ENCODE data around the gene LPP.

LPP gene

DNA sequence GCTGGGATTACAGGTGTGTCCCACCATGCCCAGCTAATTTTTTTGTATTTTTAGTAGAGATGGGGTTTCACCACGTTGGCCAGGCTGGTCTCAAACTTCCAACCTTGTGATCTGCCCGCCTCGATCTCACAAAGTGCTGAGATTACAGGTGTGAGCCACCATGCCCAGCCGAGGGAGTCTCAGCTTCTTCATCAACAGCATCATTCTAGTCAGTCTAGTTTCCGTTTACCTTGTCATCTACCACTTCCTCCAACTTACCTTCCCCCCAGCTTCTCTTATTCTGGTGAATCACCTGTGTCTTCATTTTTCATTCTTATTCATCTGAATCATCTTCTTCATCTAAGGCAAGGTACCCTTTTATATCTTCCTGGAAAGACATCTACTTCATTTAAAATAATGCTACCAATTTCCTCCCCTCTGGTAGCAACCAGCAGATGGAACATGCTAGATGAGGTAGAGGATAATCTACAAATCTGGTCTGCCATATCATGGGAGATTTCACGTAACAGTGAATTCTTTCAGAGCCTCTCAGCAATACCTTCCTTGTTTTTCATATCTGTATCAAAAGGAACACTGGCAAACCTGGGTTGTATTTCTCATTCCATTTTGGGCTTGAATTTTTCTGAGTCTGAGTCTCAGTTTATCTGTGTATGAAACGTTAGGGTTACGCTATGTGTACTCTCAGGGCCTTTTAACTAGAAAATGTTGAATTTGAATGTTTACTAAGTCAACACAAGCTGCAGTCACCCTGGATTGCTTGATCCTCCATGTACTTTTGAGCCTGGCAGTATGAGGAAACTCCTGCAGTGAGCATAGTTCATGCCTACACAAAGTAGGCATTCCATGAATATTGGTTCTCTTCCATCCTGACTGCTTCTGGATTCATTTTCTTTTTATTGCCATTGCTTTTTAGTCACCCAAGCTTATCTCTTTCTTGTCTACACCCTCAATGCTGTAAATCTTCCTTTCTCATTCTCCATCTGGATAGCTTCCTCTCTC is 16.8 kb downstream of the LPP start:
- DNase-seq, result no peak

DNA sequence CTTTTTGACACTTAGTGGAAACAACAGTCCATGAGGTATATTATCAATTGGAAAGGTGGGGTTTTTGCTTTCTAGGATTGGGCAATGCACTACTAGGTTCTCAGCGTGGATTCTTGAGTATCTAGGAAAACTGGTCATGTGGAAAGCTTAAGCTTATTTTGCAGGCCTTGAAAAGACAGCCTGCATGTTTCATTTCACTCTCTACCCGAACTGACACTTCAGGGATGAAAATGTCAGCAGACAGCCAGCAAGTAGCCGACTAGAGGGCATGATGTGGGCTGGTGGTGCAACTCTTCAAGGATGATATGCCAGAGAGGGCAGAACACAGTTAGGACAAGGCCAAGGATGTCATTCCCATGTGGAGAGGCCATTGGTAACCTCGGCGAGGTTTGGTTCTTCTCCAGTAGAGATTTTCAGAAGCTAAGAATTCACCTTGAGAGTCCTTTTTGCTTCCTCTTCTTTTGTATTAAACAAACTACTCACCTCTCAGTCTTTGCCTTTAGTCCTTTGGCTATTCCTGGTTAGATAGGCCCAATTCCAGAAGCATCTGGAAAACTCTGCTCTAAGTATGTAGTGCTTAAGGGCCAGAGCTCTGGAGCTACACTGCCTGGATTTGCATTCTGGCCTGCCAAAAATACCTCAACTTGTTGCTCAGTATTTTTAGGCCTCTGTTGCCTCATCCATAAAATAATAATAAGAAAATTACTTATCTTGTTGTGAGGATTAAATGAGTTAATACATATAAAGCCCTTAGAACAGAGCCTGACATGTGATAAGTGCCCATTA is 17.9 kb downstream of the LPP start:
- DNase-seq, result no peak

- DNase-seq, result no peak
Measured at GRCh38 chr3:188174317-188175044, 20.5 kb downstream of the LPP start.

DNA sequence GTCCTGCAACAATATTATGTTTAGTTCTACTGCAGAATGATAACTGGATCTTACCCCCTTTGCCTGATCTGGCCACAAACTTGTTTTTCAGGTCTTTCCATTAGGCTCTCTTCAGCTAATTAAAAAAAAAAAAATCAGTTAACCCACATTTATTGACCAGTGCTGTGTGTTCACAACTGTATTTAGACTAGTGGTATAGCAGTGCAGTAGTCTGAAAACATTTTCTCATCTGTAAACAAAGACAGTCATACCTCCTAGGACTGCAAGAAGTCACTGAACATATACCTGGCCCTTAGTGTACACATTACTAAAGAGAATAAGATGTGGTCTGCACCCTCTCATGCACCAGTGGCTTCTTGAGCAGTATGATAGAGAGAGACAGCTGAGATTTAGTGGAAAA is 22.5 kb downstream of the LPP start:
- no peak for DNase-seq

GRCh38 chr3:188176884-188177283 is 22.9 kb downstream of the LPP start:
- no peak for DNase-seq

DNA sequence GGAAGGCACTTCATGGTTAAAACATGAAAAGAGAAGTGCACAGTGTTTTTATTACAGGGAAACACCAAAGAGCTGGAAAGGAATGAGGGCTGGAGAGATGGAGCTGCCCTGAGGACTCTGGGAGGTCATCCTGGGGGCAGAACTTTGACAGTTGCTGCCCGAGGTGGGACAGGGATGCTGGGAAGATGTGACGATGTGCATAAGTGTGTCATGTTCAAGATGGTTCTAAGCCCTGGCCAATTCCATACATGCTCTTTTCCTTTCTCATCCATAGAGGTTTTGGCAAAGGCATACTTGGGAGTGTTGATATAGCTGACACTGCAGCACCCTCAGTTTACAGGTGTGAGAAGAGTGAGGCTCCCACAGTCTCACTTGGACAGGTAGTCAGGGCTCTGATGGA is 23.8 kb downstream of the LPP start:
- no peak for DNase-seq

GRCh38 chr3:188178293-188178936 is 24.5 kb downstream of the LPP start:
- no peak for DNase-seq

DNA sequence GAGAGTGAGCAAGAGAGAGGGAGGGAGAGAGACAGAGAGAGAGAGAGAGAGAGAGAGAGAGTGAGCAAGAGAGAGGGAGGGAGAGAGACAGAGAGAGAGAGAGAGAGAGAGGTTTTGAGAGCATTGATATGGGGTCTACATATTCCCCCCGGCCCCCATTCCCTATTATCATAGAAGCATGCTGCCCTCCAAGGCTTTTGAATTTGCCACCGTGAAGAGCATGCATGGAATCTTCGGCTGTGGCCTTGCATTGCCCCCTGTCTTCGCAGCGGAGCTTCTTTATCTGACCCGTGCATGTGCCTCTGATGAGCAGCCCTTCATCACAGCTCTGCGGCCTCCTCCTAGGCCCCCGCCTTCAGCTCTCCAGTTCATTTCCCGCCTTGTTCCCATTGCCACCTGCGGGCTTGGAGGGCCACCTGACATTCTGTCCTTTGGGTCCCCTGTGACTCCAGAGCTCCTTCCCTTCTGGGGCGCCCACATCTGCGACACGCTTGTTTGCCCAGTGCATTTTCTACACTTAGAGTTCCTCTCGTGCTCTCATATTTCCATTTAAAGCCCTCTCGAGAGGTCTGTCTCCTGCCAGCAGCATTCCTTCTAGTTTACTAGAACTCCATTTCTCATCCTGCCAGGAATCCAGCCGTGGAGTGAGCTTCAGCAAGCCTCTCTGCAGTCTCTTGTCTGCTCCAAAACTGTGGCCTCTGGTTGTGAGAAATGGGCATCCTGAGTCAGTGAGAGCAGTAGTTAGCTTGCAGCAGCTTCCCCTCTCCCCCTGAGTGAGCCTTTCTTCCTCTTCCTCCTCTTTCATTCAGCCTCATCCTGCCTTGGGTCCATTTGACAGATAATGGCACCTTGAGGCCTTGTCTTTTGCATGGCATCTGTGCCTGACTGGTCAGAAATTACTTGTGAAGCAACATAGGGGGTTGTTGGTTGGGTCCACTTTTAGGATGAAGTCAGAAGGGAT is 25.3 kb downstream of the LPP start:
- no peak for DNase-seq

DNA sequence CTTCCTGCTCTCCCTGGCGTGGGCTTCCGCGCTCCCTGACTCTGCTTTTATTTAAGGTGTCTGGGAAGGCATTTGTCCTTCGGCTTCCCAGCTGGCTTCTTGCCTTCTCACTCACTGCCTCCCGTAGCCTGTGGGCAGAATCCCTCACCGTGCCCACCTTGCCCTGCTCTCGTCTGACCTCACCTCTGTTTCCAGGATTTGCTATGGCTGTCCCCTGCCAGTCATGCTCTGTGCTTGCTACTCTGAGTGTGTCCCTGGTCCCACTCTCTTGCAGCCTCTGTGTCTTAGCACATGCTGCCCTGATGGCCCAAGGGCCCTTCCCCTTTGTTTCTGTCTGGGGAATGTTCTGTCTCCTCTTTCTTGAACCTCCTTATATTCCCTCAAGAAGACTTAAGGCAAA is 26.2 kb downstream of the LPP start:
- DNase-seq, result no peak

GRCh38 chr3:188183452-188183851 is 29.5 kb downstream of the LPP start:
- DNase-seq, result no peak

DNA sequence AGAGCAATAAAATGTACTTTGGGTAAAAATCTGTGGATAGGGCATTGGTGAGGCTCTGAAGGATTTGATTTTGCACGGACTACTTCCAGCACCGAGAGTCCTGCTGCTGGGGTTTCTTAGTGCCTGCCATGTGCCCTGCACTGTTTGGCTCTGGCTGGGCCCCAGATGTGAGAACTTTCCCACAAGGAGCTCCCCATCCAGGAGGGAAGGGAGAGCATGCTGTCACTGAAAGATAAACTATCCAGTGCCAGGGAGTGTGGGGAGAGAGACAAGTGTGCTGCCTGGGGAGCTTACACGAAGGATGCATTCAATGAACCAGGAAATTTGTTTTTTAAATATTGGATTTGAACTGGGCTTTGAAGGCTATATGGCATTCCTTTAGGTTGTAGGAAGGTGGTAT is 30.2 kb downstream of the LPP start:
- DNase-seq, result no peak

GRCh38 chr3:188184649-188185048 is 30.7 kb downstream of the LPP start:
- no peak for DNase-seq

DNA sequence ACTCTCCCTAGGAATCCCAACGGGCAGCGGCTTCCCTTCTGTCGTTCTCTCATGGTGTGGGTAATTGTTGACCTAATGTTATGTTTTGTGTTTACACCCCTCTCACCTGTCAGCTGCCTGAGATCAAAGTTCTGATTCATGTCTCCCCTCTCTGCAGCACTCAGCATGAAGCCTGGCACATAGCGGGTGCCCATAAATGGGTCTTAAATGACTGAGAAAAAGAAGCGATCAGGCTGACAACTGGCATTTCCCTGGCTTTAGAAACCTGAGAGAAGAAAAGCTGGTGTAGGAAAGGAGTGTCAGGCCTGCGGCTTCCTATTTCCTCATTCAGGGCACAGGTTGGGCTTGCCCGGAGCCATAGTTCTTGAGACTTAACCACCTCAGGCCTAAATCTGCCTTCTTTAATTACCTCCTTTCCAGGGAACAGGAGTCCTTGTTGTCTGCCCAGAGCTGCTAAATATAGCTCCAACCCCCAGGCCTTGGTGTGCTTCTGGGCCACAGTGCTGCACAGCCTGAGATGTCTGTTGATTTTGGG is 31.8 kb downstream of the LPP start:
- DNase-seq, result peak; percentile 73

DNA sequence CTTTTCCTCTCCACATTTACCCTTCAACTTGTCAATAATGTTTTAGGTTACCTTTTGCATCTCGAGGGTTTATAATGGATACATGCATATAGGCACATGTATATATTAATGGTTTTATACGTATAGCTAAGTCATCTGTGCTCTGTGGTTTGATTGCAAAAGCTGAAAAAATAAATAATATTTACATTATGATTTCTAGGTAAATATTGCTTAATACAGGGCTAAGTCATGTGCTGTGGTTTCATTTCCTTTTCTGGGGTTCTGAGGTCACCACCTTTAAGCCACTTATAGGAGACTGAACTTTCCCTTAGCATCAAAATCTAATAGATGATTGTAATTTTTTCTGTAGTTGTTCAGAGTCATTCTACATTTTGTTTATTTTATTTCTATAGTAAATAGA is 33.1 kb downstream of the LPP start:
- no peak for DNase-seq

GRCh38 chr3:188188911-188189310 is 35.0 kb downstream of the LPP start:
- DNase-seq, result no peak

DNA sequence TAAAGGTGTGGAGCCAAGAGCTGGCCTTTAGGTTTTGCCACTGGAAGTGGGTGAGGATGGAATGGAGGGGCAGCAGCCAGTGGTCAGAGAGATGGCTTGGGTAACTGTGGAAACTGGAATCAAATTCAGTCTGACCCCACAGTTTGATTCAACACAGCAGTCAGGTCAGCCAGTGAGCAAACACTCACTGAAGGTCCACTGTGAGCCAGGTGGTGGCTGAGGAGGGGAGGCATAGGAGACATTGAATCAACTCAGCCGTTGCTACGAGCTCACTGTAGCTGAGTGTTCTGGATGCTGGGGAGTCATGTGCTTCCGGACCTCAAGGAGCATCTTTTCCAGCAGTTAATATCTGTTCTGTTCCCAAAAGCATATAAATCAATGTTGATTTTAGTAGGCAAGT is 37.5 kb downstream of the LPP start:
- peak; percentile 34 for DNase-seq

GRCh38 chr3:188192034-188192433 is 38.1 kb downstream of the LPP start:
- no peak for DNase-seq

- DNase-seq, result no peak
Measured at GRCh38 chr3:188194332-188194731, 40.4 kb downstream of the LPP start.

GRCh38 chr3:188196232-188196990 is 42.5 kb downstream of the LPP start:
- no peak for DNase-seq

- DNase-seq, result no peak
Measured at GRCh38 chr3:188197388-188197847, 43.5 kb downstream of the LPP start.
